Fibroblast of mammary gland (primary cell): ENCODE measurements around the gene PLA2G6.
A peak's percentile ranks its signal among the peaks of the same experiment; 100 is the strongest.

Source experiments
- DNase-seq: peaks from one replicate; pipeline ENCODE4 v3.0.0-alpha.2; 2010; ENCODE audit warnings: low read depth
- H3K4me3 ChIP-seq: 2 replicates; pipeline ENCODE4 v1.5.1; 2011; ENCODE audit warnings: low read depth, mild to moderate bottlenecking, low read length, moderate library complexity; ENCODE audit not compliant: control insufficient read depth
- TF ChIP-seq, protein P1 (sequence below): conservative IDR thresholded peaks from 2 replicates; pipeline ENCODE4 v1.5.1; 2011; ENCODE audit warnings: low read depth, low read length, inconsistent platforms; ENCODE audit not compliant: control insufficient read depth, insufficient read depth

PLA2G6 gene

DNA sequence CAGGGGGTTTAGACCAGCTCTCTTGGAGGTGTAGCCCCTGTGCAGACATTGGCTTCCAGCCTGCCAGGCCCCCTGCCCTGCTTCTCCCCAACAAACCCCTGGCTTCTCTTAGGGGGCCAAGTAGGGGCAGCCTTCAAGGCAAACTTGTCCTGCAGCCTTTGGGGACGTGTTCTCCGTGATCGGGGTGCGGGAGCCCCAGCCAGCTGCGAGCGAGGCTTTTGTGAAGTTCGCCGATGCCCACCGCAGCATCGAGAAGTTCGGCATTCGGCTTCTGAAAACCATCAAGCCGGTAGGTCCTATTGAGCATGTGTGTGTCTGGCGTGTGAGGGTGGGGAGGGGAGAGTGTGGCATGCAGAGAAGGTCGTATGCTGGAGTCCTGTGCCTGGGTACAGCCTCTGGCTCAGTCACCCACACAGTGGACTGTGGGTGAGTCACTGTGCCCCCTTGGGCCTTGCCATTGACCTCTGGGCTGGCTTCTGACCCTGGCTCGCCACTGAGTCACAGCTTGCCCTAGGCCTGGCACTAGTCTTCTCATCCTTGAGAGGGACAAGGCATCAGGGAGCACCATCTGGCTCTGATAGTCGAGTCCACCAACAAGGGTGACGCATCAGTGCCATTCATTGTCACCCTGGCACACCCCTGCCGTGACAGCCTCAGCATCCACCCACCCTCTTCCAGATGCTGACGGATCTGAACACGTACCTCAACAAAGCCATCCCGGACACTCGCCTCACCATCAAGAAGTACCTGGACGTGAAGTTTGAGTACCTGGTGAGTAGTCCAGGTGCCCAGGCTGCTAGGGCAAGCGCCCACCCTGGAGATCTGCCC, 109.1 kb downstream of the PLA2G6 start:
- no peak for DNase-seq
- H3K4me3 ChIP-seq = no peak overlapping the region
- TF ChIP-seq, protein P1, sequence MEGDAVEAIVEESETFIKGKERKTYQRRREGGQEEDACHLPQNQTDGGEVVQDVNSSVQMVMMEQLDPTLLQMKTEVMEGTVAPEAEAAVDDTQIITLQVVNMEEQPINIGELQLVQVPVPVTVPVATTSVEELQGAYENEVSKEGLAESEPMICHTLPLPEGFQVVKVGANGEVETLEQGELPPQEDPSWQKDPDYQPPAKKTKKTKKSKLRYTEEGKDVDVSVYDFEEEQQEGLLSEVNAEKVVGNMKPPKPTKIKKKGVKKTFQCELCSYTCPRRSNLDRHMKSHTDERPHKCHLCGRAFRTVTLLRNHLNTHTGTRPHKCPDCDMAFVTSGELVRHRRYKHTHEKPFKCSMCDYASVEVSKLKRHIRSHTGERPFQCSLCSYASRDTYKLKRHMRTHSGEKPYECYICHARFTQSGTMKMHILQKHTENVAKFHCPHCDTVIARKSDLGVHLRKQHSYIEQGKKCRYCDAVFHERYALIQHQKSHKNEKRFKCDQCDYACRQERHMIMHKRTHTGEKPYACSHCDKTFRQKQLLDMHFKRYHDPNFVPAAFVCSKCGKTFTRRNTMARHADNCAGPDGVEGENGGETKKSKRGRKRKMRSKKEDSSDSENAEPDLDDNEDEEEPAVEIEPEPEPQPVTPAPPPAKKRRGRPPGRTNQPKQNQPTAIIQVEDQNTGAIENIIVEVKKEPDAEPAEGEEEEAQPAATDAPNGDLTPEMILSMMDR = no peak

DNA sequence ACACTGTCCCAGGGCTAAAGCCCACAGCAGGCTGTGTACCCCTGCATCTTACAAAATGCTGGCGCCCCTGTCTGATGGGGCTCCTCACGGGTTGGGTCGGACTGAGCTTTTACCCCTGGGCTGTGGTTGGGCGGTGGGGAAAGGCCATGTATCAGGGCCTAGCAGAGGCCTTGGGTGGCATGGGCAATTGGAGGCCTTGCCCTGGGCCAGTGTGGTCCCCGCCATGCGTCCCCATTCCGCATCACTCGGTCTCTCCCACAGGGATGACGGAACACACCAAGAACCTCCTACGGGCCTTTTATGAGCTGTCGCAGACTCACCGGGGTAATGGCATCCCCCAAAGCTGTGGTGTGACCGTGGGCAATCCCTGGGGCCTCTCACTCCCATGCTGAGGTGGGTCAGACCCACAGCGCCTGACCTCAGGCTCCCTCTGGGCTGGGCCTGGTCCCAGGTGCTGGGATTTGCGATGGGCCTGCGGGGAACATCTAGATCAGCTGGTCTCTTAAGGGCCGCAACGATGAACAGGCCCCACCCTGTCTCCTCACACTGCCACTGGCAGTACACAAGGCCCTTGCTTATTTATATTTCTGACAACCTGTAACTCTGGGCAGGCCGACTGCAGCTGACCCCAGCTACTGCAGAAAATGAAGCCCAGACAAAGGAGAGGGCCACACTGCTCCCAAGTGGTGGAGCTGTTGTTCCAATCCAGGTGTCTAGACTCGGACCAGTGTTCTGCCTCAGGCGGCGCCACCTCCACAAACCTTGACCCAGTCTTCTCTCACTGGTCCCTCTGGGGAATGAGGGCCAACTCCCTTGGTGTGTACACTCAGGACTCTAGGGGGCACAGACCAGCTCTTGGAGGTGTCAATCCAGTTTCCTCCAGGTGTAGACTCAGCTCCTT, 110.0 kb downstream of the PLA2G6 start:
- H3K4me3 ChIP-seq = no peak overlapping the region
- DNase-seq = no peak
- TF ChIP-seq, protein P1 = no peak

DNA sequence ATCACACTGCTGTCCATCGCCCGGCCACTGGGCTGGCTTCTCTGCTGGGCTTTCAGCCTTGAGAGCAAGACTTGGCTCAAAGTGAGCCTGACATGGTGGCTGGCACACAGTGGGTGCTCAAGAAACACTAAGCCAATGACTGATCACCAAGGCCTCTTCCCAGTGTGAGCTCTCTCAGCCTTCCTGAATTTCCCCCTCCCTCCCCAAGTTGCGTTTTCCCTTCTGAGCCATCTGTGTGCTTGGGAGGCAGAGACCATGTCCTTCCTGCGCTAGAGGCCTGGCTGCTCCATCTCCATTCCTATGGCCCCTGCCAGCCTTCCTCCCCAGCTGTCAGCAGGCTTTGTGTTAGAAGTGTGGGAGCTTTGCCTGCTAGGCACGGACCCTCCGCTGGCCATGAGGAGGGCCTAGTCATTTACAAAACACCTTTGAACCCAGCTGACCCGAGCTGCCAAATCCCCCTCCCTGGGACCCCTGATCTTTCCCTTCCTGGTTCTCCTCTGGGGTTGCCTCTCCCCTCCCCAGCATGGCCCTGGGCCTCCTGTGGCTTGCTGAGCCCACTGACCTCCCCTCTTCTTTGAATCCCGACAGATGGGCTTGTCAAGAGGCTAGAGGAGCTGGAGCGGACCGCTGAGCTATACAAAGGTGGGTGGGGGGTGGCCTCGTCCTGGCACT, 111.2 kb downstream of the PLA2G6 start:
- no peak for DNase-seq
- TF ChIP-seq, protein P1 = no peak
- no peak overlapping the region for H3K4me3 ChIP-seq

DNA sequence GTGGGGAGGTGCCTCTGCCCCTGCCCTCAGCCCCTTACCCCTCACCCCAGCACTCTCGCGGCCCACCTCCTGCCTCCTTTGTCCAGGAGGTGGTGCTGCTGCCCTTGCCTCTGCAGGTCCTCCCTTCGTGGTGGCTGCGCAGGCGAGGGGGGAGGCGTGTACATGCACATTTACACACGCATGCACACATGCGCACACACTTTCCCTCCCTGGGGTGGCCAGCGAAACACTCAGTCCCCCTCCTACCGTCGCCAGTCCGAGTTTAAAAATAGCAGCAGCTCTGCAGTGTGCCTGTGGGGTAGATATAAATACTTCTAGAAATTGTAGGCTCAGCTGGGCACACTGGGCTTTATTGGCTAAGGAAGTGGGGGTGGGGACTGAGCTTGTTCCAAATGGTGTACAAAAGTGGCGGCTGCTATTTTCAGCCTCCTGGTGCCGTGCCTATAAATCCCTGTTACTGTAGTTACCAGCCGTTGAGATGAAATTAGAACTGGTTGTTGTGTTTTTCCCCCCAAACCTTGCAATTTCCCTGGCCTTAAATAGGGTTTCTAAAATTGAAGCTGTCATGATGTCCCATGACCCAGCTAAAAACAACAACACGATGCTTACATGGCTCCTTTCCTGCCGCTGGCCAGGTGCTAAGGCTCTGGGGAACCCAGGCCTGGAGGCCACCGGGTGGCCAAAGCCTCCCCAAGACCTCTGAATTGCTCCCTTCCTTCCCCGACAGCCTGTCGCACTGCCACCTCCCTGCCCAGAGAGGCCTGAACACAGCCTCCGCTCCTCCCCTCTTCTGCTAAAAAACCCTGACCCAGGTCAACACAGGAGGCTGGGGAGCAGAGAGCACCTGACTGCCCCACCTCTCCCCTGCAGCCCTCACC, 112.0 kb downstream of the PLA2G6 start:
- peak; percentile 26 for DNase-seq
- no peak overlapping the region for H3K4me3 ChIP-seq
- TF ChIP-seq, protein P1 = peak; percentile 44

DNA sequence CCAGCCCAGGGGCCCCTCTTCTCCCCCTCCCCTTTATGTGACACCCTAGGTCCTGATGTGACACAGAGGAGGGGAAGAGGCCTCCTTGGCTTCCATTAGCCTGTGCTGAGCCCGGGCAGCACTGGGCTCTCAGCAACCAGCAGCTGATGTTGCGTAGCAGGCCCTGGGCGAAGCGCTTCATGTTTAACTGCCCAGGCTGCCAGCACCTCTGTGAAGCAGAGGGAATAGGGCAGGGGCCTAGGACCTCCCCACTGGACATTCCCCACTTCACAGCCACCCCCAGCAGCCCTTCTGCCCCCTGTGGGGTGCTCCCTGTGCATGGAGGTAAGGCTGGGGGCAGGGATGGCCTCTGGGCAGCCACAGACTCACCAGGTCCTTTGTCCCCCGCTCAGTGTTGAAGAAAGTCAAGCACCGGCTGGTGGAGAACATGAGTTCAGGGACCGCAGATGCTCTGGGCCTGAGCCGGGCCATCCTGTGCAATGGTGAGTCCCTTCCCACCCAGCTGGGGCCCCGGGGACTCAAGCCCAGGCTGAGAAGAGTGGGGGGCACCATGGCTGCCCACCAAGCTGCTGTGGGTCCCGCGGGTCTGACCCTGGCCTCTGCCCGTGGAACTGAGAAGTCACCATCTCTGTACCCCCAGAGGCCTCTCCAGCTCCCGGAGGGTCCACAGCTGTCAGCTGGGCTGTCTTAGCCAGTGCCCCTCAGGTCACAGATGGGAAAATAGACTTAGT, 112.8 kb downstream of the PLA2G6 start:
- TF ChIP-seq, protein P1 = no peak
- no peak for DNase-seq
- H3K4me3 ChIP-seq = no peak overlapping the region
